HepG2 (cell line): ENCODE measurements around the gene LRRC8D. TPM values are rescaled to one million over a fixed set of nuclear protein-coding genes. Genes with fewer than 3 reads are reported as not detected.
A peak's percentile ranks its signal among the peaks of the same experiment; 100 is the strongest.

Experiments
- ATAC-seq: fragments of 200-7000 bp; cut with Tn5 transposase; 3 replicates; pipeline ENCODE4 v1.9.1; 2020; ENCODE audit warnings: mild to moderate bottlenecking, moderate library complexity
- BruUV-seq: library from RNA; stranded (reverse); fragments of 400-500 nt; replicated peaks from 2 replicates; lab custom pipeline; 2021; lab: Mats Ljungman, UMichigan
- CTCF ChIA-PET: fragments of 300-600 bp; formaldehyde crosslinking; extraction: SDS; loops from one replicate; lab custom pipeline; 2021; ENCODE audit warnings: low total read pairs, inconsistent platforms, low intra/inter-chr PET ratio; lab: Yijun Ruan, JAX
- POLR2A ChIA-PET: fragments of 350-600 bp; sonication (Branson Sonifier 250); formaldehyde crosslinking; loops from one replicate; lab custom pipeline; 2020; ENCODE audit warnings: antibody characterized with exemption, inconsistent platforms; lab: Yijun Ruan, JAX
- DNase-seq: peaks from one replicate; pipeline ENCODE4 v3.0.0-alpha.2; 2015; ENCODE audit warnings: low spot score
- FAIRE-seq: peaks from 3 replicates; lab custom pipeline; 2011; peaks lifted over from hg19 to GRCh38; lab: Jason Lieb, UNC
- H2AFZ ChIP-seq: one replicate; pipeline ENCODE4 v1.6.1; 2011; ENCODE audit warnings: low read length, inconsistent platforms
- H3K27ac ChIP-seq: fragments of 300-600 bp; 3 replicates; pipeline ENCODE4 v1.8.0; 2011; ENCODE audit warnings: mixed run types, mild to moderate bottlenecking, mixed read lengths, low read length, inconsistent platforms; ENCODE audit not compliant: insufficient read depth; ENCODE audit errors: extremely low read length
- H3K27me3 ChIP-seq, 2 experiments: fragments of 200-600 bp in 1 of 2; 2 replicates in 1 of 2; 3 replicates in 1 of 2; pipeline versions ENCODE4 v1.6.0 to v1.8.0; 2011; ENCODE audit warnings: low read length in 2 of 2, mild to moderate bottlenecking in 2 of 2, moderate library complexity in 2 of 2, inconsistent platforms in 1 of 2; ENCODE audit not compliant: insufficient read depth in 2 of 2, control insufficient read depth in 1 of 2
- H3K36me3 ChIP-seq, 2 experiments: fragments of 200-600 bp in 1 of 2; replicated peaks in 1 of 2; 2 replicates in 1 of 2; 3 replicates in 1 of 2; pipeline versions ENCODE4 v1.5.1 to v1.8.0; 2011; ENCODE audit warnings: low read length in 2 of 2, inconsistent platforms in 1 of 2; ENCODE audit not compliant: insufficient read depth in 2 of 2, control insufficient read depth in 1 of 2
- H3K4me1 ChIP-seq: 2 replicates; pipeline ENCODE4 v1.5.1; 2012; ENCODE audit warnings: low read length, inconsistent platforms; ENCODE audit not compliant: insufficient read depth
- H3K4me2 ChIP-seq: 2 replicates; pipeline ENCODE4 v1.6.0; 2011; ENCODE audit warnings: low read depth, low read length, inconsistent platforms
- H3K4me3 ChIP-seq, 3 experiments: fragments of 200-600 bp in 1 of 3; sonication (generic), shearing (Covaris generic) in 1 of 3; replicated peaks in 1 of 3; 2 replicates each; pipeline ENCODE4 v1.5.1; 2011 to 2016; ENCODE audit warnings: low read length in 3 of 3, inconsistent platforms in 2 of 3, low read depth in 2 of 3, mild to moderate bottlenecking in 2 of 3, control low read depth in 1 of 3, mixed read lengths in 1 of 3; ENCODE audit not compliant: insufficient read depth in 1 of 3
- H3K79me2 ChIP-seq: one replicate; pipeline ENCODE4 v1.6.1; 2011; ENCODE audit warnings: low read length, inconsistent platforms; ENCODE audit not compliant: insufficient read depth
- H3K9ac ChIP-seq: 2 replicates; pipeline ENCODE4 v1.6.0; 2011; ENCODE audit warnings: mild to moderate bottlenecking, low read depth, low read length, inconsistent platforms; ENCODE audit not compliant: insufficient read depth
- H3K9me3 ChIP-seq: 2 replicates; pipeline ENCODE4 v1.5.1; 2012; ENCODE audit warnings: mild to moderate bottlenecking, low read length
- H4K20me1 ChIP-seq: 2 replicates; pipeline ENCODE4 v1.6.0; 2011; ENCODE audit warnings: inconsistent platforms, mild to moderate bottlenecking, low read length, moderate library complexity; ENCODE audit not compliant: insufficient read depth
- ATF6 ChIP-seq: sonication (generic); formaldehyde crosslinking; conservative IDR thresholded peaks from 2 replicates; pipeline ENCODE4 v1.4.0; 2020; ENCODE audit warnings: missing genetic modification reagents
- ZFP1 ChIP-seq: IDR thresholded peaks from 2 replicates; pipeline ENCODE4 v1.6.1; 2016
- ZNF121 ChIP-seq: sonication (generic); formaldehyde crosslinking; IDR thresholded peaks from 2 replicates; pipeline ENCODE4 v1.5.0; 2020; ENCODE audit warnings: mild to moderate bottlenecking, missing genetic modification reagents
- ZNF569 ChIP-seq: sonication (generic); formaldehyde crosslinking; IDR thresholded peaks from 2 replicates; pipeline ENCODE4 v1.5.0; 2020; ENCODE audit warnings: mild to moderate bottlenecking, missing genetic modification reagents, moderate library complexity, borderline replicate concordance
- WGBS: methylation state at CpG from one replicate; pipeline ENCODE4 v1.1.6; 2017; ENCODE audit warnings: low lambda C conversion rate; 5-methylcytosine and 5-hydroxymethylcytosine counted together
- in situ Hi-C: cut with HindIII; loops from 2 replicates; pipeline ENCODE4 v1.10.0; 2017; ENCODE audit warnings: low pct_unique_long_range_greater_than_20kb; ENCODE audit not compliant: extremely low pct_ligation_motif_present
- intact Hi-C: fragments of 100-400 bp; cut with micrococcal nuclease; formaldehyde crosslinking; loops from one replicate; pipeline ENCODE4 v1.10.0; 2022; ENCODE audit not compliant: unreplicated experiment
- polyA plus RNA-seq, 8 experiments: library from polyadenylated mRNA; depleted of rRNA in 3 of 8; stranded (reverse) in 7 of 8; unstranded in 1 of 8; fragments of >200 nt; fragmentation: Illumina TruSeq in 4 of 8; extraction: Trizol in 4 of 8; gene quantifications; 2 replicates each; pipeline versions ENCODE4 v1.2.1 to v1.2.3, GENCODE V29; 2011 to 2016; ENCODE audit warnings: low read depth in 4 of 8, missing spikeins in 1 of 8, mixed read lengths in 1 of 8; ENCODE audit not compliant: insufficient read depth in 1 of 8
- total RNA-seq, 5 experiments: library from RNA; depleted of rRNA; stranded (reverse); fragments of >200 nt; fragmentation: Illumina TruSeq; extraction: Trizol; gene quantifications; 2 replicates each; pipeline ENCODE4 v1.2.3, GENCODE V29; 2016; ENCODE audit warnings: low read depth in 1 of 5

Gene LRRC8D
- total and polyA plus RNA-seq, 2 of the 13 experiments (the other 11 are each of a cell fraction or from before 2014, with no cell fraction given): 29.9 to 45.5 TPM

- TF ChIP-seq ATF6: no peak
- no peak for TF ChIP-seq ZFP1
Measured at GRCh38 chr1:89882348-89883029, 61.7 kb downstream of the LRRC8D start (continued).

GRCh38 chr1:89883030-89883379, 62.2 kb downstream of the LRRC8D start:
- ChIA-PET POLR2A (no interaction called here), CTCF (no interaction called here)
- no peak overlapping the region for H3K27ac ChIP-seq
- in situ Hi-C loops: no loop called here
- peaks cover 59% of the 10 kb centered on the region for H3K79me2 ChIP-seq
- BruUV-seq: no TSS peak
- H3K9ac ChIP-seq: no peak overlapping the region
- H3K36me3 ChIP-seq: peaks cover 2 to 43% of the 10 kb centered on the region in 2 experiments
- peaks cover 28% of the 10 kb centered on the region for H3K4me1 ChIP-seq
- no peak for DNase-seq
- H3K9me3 ChIP-seq: no peaks in the 10 kb centered on the region
- TF ChIP-seq ZNF121 (peak; percentile 57), ZNF569 (CRISPR knock-in tag) (no peak)
- H4K20me1 ChIP-seq: 0 out of 2 replicates have a peak, but pooled peaks cover 3% of the 10 kb centered on the region
- ATAC-seq: no peak
- no peak overlapping the region for H2AFZ ChIP-seq
- H3K4me3 ChIP-seq: no peak overlapping the region
- FAIRE-seq: no peak
- H3K27me3 ChIP-seq: no peaks in the 10 kb centered on the region
- no peak overlapping the region for H3K4me2 ChIP-seq
- WGBS: 87% methylated on average over 6 of the region's 6 CpGs
- intact Hi-C loops: no loop called here
